C4-2B (cell line): ENCODE data around the gene ITPR2.

Experiments
- H3K27ac ChIP-seq: fragments of 450-650 bp; 2 replicates; pipeline ENCODE4 v1.5.1; 2017
- ZFX ChIP-seq: fragments of 450-650 bp; IDR thresholded peaks from 2 replicates; pipeline ENCODE4 v1.6.1; 2017
- TF ChIP-seq, protein P1 (sequence below): fragments of 450-650 bp; conservative IDR thresholded peaks from 2 replicates; pipeline ENCODE4 v1.5.1; 2017; ENCODE audit warnings: mild to moderate bottlenecking

The ITPR2 gene

DNA sequence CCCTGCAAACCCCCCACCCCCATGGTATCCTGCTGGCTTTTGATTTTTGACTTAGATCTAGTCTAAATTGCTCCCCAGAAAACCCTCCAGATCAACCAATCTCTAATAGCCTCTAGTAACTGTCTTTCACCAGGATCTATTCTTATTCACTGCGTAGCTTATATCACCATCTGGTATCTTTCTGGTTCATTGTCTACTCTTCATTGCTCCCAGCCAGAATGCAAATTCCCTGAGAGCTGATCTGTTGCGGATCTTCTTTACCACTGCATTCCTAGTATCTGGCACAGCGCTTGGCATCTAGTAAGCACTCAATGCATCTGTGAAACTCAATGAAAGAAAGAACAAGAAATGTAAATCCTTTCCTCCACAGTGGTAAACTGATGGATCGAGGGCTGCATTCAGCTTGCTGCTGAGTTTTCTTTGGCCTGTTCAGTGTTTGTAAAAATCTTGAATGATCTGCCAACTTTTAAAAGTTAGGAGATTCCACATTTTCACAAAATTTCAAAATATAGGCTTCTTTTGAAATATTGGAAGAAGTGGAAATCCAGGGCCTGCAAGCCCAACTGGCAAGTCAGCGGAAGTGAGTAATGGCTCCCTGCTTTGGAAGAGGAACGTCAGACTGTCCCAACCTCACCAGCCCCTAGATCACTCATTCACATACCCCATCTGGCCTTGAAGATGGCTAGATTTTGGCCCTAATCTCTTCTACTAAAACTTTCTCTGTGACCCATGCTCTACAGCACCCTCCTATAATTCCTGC lies 363.4 kb downstream of the ITPR2 start:
- TF ChIP-seq ZFX: no peak
- no peak overlapping the region for H3K27ac ChIP-seq

DNA sequence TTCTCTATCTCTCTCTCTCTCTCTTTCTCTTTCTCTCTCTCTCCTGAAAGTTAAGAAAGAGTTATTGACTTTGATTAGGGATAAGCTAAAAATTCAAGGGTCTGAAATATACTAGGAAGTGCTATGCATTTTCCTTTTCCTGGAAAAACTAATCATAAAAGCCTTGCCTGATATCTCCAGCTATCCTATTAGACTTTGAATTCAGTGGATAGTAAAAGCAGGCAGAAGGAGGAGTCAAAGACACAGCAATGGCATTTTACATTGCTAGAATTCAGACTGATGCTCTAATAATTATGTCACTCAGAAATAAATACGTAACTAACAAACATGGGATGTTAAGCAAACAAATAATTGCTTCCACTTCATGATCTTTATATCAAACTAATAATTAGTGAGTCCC lies 365.6 kb downstream of the ITPR2 start:
- H3K27ac ChIP-seq: no peak overlapping the region
- TF ChIP-seq, protein P1, sequence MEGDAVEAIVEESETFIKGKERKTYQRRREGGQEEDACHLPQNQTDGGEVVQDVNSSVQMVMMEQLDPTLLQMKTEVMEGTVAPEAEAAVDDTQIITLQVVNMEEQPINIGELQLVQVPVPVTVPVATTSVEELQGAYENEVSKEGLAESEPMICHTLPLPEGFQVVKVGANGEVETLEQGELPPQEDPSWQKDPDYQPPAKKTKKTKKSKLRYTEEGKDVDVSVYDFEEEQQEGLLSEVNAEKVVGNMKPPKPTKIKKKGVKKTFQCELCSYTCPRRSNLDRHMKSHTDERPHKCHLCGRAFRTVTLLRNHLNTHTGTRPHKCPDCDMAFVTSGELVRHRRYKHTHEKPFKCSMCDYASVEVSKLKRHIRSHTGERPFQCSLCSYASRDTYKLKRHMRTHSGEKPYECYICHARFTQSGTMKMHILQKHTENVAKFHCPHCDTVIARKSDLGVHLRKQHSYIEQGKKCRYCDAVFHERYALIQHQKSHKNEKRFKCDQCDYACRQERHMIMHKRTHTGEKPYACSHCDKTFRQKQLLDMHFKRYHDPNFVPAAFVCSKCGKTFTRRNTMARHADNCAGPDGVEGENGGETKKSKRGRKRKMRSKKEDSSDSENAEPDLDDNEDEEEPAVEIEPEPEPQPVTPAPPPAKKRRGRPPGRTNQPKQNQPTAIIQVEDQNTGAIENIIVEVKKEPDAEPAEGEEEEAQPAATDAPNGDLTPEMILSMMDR: no peak
- no peak for TF ChIP-seq ZFX

DNA sequence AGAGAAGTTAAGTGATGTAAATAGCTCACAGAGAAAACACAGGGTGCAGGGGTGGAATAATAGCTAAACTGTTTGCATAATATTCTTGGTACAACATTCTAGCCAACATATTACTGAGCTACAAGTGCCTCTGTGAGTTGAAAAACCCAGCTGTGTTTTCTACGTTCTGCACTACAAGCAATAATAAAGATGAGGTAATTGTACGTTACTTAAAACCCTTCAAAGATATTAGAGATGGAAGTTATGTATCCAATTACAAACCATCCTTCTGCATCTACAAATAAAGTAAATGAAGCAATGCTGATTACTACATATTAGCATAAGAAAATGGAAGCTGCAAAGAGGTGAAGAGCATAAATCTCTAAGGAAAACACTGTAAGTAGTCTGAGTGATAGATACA lies 366.3 kb downstream of the ITPR2 start:
- TF ChIP-seq ZFX: no peak
- TF ChIP-seq, protein P1: no peak
- no peak overlapping the region for H3K27ac ChIP-seq

DNA sequence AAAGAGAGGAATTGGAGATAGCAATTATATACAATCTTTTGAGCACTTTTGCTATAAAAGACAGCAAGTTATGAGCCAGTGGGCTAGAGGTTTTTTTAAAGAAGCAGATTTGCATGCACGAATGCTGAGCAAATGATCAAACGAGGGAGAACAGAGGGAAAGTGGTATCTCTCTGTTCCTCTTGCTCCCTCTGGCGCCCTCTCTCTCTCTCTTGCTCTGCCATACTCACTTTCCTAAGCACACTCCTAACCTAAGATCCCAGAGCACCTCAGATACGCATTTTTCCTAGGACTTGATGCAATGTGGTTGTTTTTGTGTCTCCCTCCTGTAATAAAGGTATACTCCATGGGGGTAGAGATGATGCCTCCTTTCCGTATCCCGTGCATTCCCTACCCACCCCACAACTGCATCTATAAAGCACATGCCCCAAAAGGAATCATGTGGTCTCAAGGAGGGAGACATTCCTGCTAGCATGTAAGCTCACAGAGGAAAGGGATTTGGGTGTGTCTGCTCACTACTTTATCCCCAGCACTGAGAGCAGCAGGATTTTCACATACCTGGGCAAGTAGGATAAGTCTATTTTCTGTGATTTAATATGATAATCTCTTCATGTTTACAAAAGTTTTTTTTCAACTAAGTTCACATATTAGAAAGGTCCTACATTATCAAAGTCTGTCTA lies 367.4 kb downstream of the ITPR2 start:
- TF ChIP-seq, protein P1: peak; percentile 43
- TF ChIP-seq ZFX: no peak
- H3K27ac ChIP-seq: no peak overlapping the region

DNA sequence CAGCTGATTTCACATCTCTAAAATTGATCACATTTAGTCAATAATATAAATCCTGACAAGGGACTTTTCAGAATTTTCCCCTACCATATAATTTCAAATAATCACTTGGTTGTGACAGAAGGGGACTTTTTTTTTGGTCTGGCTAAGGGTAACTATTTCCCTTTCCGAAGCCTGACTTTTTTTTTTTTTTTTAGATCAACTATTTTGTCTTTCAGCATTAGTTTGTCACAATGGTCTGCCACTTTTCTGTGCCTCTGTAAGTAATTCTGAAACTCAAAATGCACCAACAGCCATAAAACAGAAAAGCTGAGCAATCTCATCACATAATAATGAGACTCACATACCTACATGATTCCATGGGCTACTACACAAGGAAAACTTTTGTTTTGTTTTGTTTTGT lies 371.2 kb downstream of the ITPR2 start:
- no peak for TF ChIP-seq ZFX
- TF ChIP-seq, protein P1: no peak
- H3K27ac ChIP-seq: no peak overlapping the region

DNA sequence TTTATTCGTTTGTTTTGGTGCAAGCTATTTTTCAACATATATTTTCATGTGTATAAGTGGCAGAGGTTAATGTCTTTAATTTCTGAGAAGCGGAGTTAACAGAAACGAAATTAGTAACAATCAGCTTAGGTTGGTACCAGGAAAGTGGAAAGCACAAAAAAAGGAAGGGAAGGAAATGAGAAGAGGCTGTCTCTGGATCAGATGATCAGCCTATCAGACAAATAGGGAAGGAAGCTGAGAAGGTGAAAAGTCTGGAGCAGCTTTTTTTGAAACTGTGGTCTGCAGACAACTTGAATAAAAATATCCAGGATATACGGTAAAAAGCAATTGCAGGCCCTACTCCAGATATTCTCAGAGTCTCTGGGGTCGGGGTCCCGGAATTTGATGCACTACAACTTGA lies 372.6 kb downstream of the ITPR2 start:
- TF ChIP-seq, protein P1: no peak
- TF ChIP-seq ZFX: no peak
- no peak overlapping the region for H3K27ac ChIP-seq

DNA sequence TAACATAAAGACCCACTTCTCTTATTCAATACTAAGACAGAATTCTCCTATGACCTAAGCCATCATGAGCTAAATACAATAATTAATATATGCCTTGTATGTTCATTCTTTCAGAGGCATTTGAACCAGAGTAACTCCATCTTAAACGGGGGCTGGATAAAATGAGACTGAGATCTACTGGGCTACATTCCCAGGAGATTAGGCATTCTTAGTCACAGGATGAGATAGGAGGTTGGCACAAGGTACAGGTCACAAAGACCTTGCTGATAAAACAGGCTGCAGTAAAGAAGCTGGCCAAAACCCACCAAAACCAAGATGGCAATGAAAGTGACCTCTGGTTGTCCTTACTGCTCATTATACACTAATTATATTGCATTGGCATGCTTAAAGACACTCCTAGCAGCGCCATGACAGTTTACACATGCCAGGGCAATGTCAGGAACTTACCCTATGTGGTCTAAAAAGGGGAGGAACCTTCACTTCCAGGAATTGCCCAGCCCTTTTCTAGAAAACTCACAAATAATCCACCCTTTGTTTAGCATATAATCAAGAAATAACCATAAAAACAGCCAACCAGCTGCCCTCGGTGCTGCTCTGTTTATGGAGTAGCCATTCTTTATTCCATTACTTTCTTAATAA lies 376.9 kb downstream of the ITPR2 start:
- H3K27ac ChIP-seq: no peak overlapping the region
- TF ChIP-seq, protein P1: no peak
- TF ChIP-seq ZFX: no peak
